ENCODE results near the gene UBN2. TPM values are rescaled to one million over a fixed set of nuclear protein-coding genes. Genes with fewer than 3 reads are reported as not detected.

UBN2 gene
- total RNA-seq, 1 donor from 2014 or later, result 21.0 TPM

GRCh38 chr7:139294951-139295575 is 64.0 kb downstream of the UBN2 start:
- H3K36me3 Mint-ChIP-seq (ENCODE audit: unreplicated experiment), result peaks cover 42% of the 10 kb centered on the region
- no peaks in the 10 kb centered on the region for H3K27me3 Mint-ChIP-seq (ENCODE audit: unreplicated experiment)
- H3K27ac Mint-ChIP-seq (ENCODE audit: unreplicated experiment), result no peak overlapping the region
- H3K4me3 Mint-ChIP-seq (ENCODE audit: unreplicated experiment), result no peak overlapping the region
- DNase-seq (ENCODE audit: extremely low spot score, unreplicated experiment), result no peak
- H3K9me3 Mint-ChIP-seq (ENCODE audit: unreplicated experiment), result no peaks in the 10 kb centered on the region
- H3K4me1 Mint-ChIP-seq (ENCODE audit: unreplicated experiment), result peaks cover 7% of the 10 kb centered on the region
- no peak for TF ChIP-seq CTCF (IDR thresholded peaks at IDR 0.05)

GRCh38 chr7:139297795-139298194 is 66.8 kb downstream of the UBN2 start:
- no peak overlapping the region for H3K4me3 Mint-ChIP-seq (ENCODE audit: unreplicated experiment)
- H3K4me1 Mint-ChIP-seq (ENCODE audit: unreplicated experiment), result peaks cover 14% of the 10 kb centered on the region
- TF ChIP-seq CTCF (IDR thresholded peaks at IDR 0.05), result no peak
- peaks cover 45% of the 10 kb centered on the region for H3K36me3 Mint-ChIP-seq (ENCODE audit: unreplicated experiment)
- no peaks in the 10 kb centered on the region for H3K27me3 Mint-ChIP-seq (ENCODE audit: unreplicated experiment)
- H3K27ac Mint-ChIP-seq (ENCODE audit: unreplicated experiment), result no peak overlapping the region
- DNase-seq (ENCODE audit: extremely low spot score, unreplicated experiment), result no peak
- H3K9me3 Mint-ChIP-seq (ENCODE audit: unreplicated experiment), result no peaks in the 10 kb centered on the region

- DNase-seq (ENCODE audit: extremely low spot score, unreplicated experiment), result no peak
- Mint-ChIP-seq H3K36me3 (ENCODE audit: unreplicated experiment) (peaks cover 40% of the 10 kb centered on the region), H3K9me3 (ENCODE audit: unreplicated experiment) (no peaks in the 10 kb centered on the region), H3K27me3 (ENCODE audit: unreplicated experiment) (no peaks in the 10 kb centered on the region), H3K4me1 (ENCODE audit: unreplicated experiment) (peaks cover 14% of the 10 kb centered on the region), H3K27ac (ENCODE audit: unreplicated experiment) (no peak overlapping the region), H3K4me3 (ENCODE audit: unreplicated experiment) (no peak overlapping the region)
- TF ChIP-seq CTCF (IDR thresholded peaks at IDR 0.05), result no peak
Observed at GRCh38 chr7:139299296-139299695, 68.3 kb downstream of the UBN2 start.

DNA sequence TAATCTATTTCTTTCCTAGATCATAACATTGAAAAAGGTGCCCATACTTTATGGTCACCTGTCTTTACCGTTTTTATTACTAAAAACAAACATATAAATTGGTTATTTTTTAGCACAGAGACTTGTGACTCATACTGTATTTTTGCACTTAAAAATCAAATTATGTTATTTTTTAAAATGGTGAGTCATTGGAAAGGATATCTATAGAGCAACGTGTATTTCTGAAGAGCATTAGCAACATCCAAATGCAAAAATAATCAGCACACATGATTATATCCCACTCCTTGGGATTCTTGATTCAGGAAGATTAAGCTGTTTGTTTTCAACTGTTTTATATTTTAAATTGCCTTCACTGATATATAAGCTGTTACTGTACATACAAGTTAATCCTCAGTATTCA is 69.4 kb downstream of the UBN2 start:
- DNase-seq (ENCODE audit: extremely low spot score, unreplicated experiment), result no peak
- Mint-ChIP-seq H3K4me1 (ENCODE audit: unreplicated experiment) (peaks cover 14% of the 10 kb centered on the region), H3K27me3 (ENCODE audit: unreplicated experiment) (no peaks in the 10 kb centered on the region), H3K36me3 (ENCODE audit: unreplicated experiment) (peaks cover 37% of the 10 kb centered on the region), H3K27ac (ENCODE audit: unreplicated experiment) (no peak overlapping the region), H3K9me3 (ENCODE audit: unreplicated experiment) (no peaks in the 10 kb centered on the region), H3K4me3 (ENCODE audit: unreplicated experiment) (no peak overlapping the region)
- TF ChIP-seq CTCF (IDR thresholded peaks at IDR 0.05), result no peak

- no peak overlapping the region for H3K4me3 Mint-ChIP-seq (ENCODE audit: unreplicated experiment)
- H3K27ac Mint-ChIP-seq (ENCODE audit: unreplicated experiment), result no peak overlapping the region
- no peaks in the 10 kb centered on the region for H3K27me3 Mint-ChIP-seq (ENCODE audit: unreplicated experiment)
- DNase-seq (ENCODE audit: extremely low spot score, unreplicated experiment), result no peak
- peaks cover 27% of the 10 kb centered on the region for H3K36me3 Mint-ChIP-seq (ENCODE audit: unreplicated experiment)
- H3K9me3 Mint-ChIP-seq (ENCODE audit: unreplicated experiment), result no peaks in the 10 kb centered on the region
- TF ChIP-seq CTCF (IDR thresholded peaks at IDR 0.05), result no peak
- H3K4me1 Mint-ChIP-seq (ENCODE audit: unreplicated experiment), result peaks cover 11% of the 10 kb centered on the region
Observed at GRCh38 chr7:139304517-139304916, 73.5 kb downstream of the UBN2 start.
